ENCODE data around the gene TMTC2. TPM values are rescaled to one million over a fixed set of nuclear protein-coding genes. Genes with fewer than 3 reads are reported as not detected.

The TMTC2 gene
- total RNA-seq, 2 experiments from 2014 or later = 1.8 to 2.1 TPM

DNA sequence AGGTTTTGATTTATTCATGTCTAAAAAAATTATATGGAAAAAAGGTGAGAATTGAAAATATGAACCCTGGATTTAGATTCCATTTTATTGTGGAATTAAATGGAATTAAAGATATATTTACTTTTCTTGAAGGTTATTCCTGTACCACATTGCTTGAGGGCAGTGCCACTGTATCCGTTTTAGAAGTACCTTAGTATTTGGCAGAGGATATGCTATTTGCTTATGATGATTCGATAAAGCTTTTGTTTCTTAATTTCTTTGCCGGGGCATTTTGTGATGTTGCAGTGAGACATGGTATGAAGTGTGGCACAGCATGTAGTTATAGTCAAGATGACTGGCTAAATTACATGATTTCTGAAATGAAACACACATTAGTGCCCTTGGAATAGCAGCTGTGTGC, 7.6 kb downstream of the TMTC2 start:
- TF ChIP-seq, protein P1, sequence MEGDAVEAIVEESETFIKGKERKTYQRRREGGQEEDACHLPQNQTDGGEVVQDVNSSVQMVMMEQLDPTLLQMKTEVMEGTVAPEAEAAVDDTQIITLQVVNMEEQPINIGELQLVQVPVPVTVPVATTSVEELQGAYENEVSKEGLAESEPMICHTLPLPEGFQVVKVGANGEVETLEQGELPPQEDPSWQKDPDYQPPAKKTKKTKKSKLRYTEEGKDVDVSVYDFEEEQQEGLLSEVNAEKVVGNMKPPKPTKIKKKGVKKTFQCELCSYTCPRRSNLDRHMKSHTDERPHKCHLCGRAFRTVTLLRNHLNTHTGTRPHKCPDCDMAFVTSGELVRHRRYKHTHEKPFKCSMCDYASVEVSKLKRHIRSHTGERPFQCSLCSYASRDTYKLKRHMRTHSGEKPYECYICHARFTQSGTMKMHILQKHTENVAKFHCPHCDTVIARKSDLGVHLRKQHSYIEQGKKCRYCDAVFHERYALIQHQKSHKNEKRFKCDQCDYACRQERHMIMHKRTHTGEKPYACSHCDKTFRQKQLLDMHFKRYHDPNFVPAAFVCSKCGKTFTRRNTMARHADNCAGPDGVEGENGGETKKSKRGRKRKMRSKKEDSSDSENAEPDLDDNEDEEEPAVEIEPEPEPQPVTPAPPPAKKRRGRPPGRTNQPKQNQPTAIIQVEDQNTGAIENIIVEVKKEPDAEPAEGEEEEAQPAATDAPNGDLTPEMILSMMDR (IDR thresholded peaks at IDR 0.05) = no peak
- Histone ChIP-seq H3K4me3 (ENCODE audit: low read length) (no peak overlapping the region), H3K27me3 (ENCODE audit: control insufficient read depth in 1 of 2, insufficient read depth in 2 of 2, low read length in 2 of 2) (no peaks in the 10 kb centered on the region), H3K36me3 (ENCODE audit: insufficient read depth, low read length) (no peaks in the 10 kb centered on the region), H3K27ac (ENCODE audit: low read depth in 1 of 2, low read length in 2 of 2) (no peak overlapping the region), H3K4me1 (ENCODE audit: insufficient read depth, low read length) (no peaks in the 10 kb centered on the region), H3K9me3 (ENCODE audit: control insufficient read depth in 1 of 2, insufficient read depth in 1 of 2, low read length in 2 of 2) (no peaks in the 10 kb centered on the region)
- ChIA-PET POLR2A (no interaction called here), CTCF (interaction anchor here (1.0 kb wide), 1 partner anchor 9 kb away, joined by 3 read pairs; no protein-coding TSS in a partner anchor)
- H3K4me1 Mint-ChIP-seq (ENCODE audit: low read depth) = no peaks in the 10 kb centered on the region
- DNase-seq = no peak
- no peaks in the 10 kb centered on the region for H3K27me3 Mint-ChIP-seq
- no peak overlapping the region for H3K27ac Mint-ChIP-seq
- H3K9me3 Mint-ChIP-seq = no peaks in the 10 kb centered on the region
- intact Hi-C loops (cut with DNase I, micrococcal nuclease) = no loop called here
- no peak overlapping the region for H3K4me3 Mint-ChIP-seq
- no peaks in the 10 kb centered on the region for H3K36me3 Mint-ChIP-seq (ENCODE audit: low read depth)
- no peak for ATAC-seq (ENCODE audit: poor library complexity)

DNA sequence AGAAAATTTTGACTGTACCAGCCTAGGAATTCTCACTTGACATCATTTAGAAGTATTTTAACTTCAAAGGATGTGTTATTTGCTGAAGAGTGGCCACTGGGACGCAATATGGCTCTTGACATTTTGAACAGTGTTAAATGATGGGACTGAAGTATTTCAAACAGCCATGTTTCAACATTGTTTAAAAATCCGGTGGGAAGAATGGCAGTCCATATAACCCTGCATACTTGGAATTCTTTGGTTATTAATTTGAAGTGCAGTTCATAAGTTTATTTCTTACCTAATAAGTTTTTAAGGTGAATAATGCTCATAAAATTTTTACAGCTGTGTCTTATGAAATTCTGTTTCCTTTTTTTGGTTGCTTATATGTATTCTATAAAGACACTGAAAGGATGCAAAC, 8.3 kb downstream of the TMTC2 start:
- ChIA-PET CTCF (interaction anchor here (1.7 to 2.0 kb wide), 2 partner anchors 9 to 13 kb away, joined by 3 to 9 read pairs; partner anchors contain the start of gene TMTC2), POLR2A (no interaction called here)
- TF ChIP-seq, protein P1 (IDR thresholded peaks at IDR 0.05) = no peak
- Histone ChIP-seq H3K27ac (ENCODE audit: low read depth in 1 of 2, low read length in 2 of 2) (no peak overlapping the region), H3K36me3 (ENCODE audit: insufficient read depth, low read length) (no peaks in the 10 kb centered on the region), H3K9me3 (ENCODE audit: control insufficient read depth in 1 of 2, insufficient read depth in 1 of 2, low read length in 2 of 2) (no peaks in the 10 kb centered on the region), H3K4me1 (ENCODE audit: insufficient read depth, low read length) (no peaks in the 10 kb centered on the region), H3K27me3 (ENCODE audit: control insufficient read depth in 1 of 2, insufficient read depth in 2 of 2, low read length in 2 of 2) (no peaks in the 10 kb centered on the region), H3K4me3 (ENCODE audit: low read length) (no peak overlapping the region)
- Mint-ChIP-seq H3K36me3 (ENCODE audit: low read depth) (no peaks in the 10 kb centered on the region), H3K4me3 (no peak overlapping the region), H3K4me1 (ENCODE audit: low read depth) (no peaks in the 10 kb centered on the region), H3K9me3 (no peaks in the 10 kb centered on the region), H3K27ac (no peak overlapping the region), H3K27me3 (no peaks in the 10 kb centered on the region)
- no peak for ATAC-seq (ENCODE audit: poor library complexity)
- intact Hi-C loops (cut with DNase I, micrococcal nuclease) = no loop called here
- no peak for DNase-seq

DNA sequence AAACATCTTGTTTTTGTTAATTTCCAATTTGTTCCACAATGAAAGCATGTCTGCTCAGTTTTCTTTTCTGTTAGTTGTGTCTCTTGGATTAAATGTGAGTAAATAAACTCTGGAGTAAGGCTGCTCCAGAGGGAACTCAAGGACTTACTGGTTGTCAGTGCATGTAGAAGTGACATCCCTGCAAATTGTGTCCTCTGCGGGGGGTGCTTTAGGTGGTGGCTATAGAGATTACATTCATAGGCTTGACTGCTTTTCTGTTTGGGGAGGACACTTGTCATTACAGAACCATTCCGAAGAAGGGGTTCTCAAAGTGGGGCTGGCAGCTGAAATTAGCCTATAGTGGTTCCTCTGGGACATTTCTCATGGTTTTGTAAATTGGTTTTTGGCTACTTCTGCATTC, 8.8 kb downstream of the TMTC2 start:
- Mint-ChIP-seq H3K27me3 (no peaks in the 10 kb centered on the region), H3K4me1 (ENCODE audit: low read depth) (no peaks in the 10 kb centered on the region), H3K36me3 (ENCODE audit: low read depth) (no peaks in the 10 kb centered on the region), H3K9me3 (no peaks in the 10 kb centered on the region), H3K4me3 (no peak overlapping the region), H3K27ac (no peak overlapping the region)
- H3K4me3 ChIP-seq (ENCODE audit: low read length) = no peak overlapping the region
- intact Hi-C loops (cut with DNase I, micrococcal nuclease) = no loop called here
- H3K27ac ChIP-seq (ENCODE audit: low read depth in 1 of 2, low read length in 2 of 2) = no peak overlapping the region
- DNase-seq = no peak
- no peaks in the 10 kb centered on the region for H3K27me3 ChIP-seq (ENCODE audit: control insufficient read depth in 1 of 2, insufficient read depth in 2 of 2, low read length in 2 of 2)
- POLR2A ChIA-PET = no interaction called here
- H3K36me3 ChIP-seq (ENCODE audit: insufficient read depth, low read length) = no peaks in the 10 kb centered on the region
- H3K4me1 ChIP-seq (ENCODE audit: insufficient read depth, low read length) = no peaks in the 10 kb centered on the region
- CTCF ChIA-PET = interaction anchor here (1.7 to 2.0 kb wide), 2 partner anchors 10 to 14 kb away, joined by 3 to 9 read pairs; partner anchors contain the start of gene TMTC2
- TF ChIP-seq, protein P1 (IDR thresholded peaks at IDR 0.05) = no peak
- ATAC-seq (ENCODE audit: poor library complexity) = no peak
- no peaks in the 10 kb centered on the region for H3K9me3 ChIP-seq (ENCODE audit: control insufficient read depth in 1 of 2, insufficient read depth in 1 of 2, low read length in 2 of 2)

All from CD4-positive, alpha-beta T cell (primary cell).